ENCODE data around the gene C2CD2L. TPM values are rescaled to one million over a fixed set of nuclear protein-coding genes. Genes with fewer than 3 reads are reported as not detected.

Gene C2CD2L
- total and polyA plus RNA-seq, 2 donors (not counting 3 experiments of a cell fraction or from before 2014, with no cell fraction given) = 9.1 to 10.4 TPM

DNA sequence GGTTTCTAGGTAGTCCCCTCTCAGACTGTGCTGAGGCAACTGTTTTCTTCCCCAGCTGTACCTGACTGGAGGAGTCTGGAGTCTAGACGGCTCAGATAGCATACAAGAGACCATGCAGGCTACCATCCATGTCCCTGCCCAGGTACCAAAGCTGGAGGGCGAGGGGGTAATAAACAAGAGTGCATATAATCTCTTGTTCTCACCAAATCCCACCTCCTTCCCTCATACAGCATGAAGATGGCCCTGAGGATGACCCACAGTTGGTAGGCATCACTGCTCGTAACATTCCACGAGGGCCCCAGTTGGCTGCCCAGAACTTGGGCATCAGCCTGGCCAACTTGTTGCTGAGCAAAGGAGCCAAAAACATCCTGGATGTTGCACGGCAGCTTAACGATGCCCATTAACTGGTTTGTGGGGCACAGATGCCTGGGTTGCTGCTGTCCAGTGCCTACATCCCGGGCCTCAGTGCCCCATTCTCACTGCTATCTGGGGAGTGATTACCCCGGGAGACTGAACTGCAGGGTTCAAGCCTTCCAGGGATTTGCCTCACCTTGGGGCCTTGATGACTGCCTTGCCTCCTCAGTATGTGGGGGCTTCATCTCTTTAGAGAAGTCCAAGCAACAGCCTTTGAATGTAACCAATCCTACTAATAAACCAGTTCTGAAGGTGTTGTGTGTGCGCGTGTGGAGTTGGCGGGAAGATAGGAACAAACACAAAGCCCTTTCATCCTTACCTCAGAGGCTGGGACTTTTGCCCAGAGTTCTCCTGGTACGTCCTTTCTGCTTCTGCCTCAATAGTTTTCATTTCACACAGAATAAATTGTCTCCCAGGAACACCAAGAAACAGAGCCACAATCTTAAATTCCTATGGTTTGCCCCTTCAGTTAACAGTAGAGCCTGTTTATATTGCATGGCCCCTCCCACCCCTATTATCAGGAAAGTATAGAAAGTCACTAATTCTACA, 14.0 kb upstream of the C2CD2L start:
- peak overlapping the region; percentile 70 to 95 (median 90) for H3K4me3 ChIP-seq (replicated peaks in 1 of 3; ENCODE audit: insufficient read depth in 1 of 3, low read depth in 1 of 3, low read length in 3 of 3)
- DNase-seq (ENCODE audit: low read depth, low spot score) = peak; percentile 18
- no peaks in the 10 kb centered on the region for H3K9me1 ChIP-seq (replicated peaks; ENCODE audit: control insufficient read depth, extremely low read depth, insufficient read depth, low read length)
- ChIA-PET POLR2A (interaction anchor here (1.0 to 2.7 kb wide), 3 partner anchors 8 to 245 kb away, joined by 3 to 23 read pairs (median 17); partner anchors contain the start of genes HINFP and HMBS), CTCF (interaction anchor here (1.0 to 2.6 kb wide), 5 partner anchors 8 to 231 kb away, joined by 3 to 16 read pairs (median 7); partner anchors contain the start of gene HMBS)
- no peak for FAIRE-seq
- peak overlapping the region; percentile 84 for H3K9ac ChIP-seq (replicated peaks; ENCODE audit: extremely low read depth, insufficient read depth, low read length)
- peaks cover 2% of the 10 kb centered on the region for H4K20me1 ChIP-seq (replicated peaks; ENCODE audit: control insufficient read depth, extremely low read depth, insufficient read depth, low read length)
- no peaks in the 10 kb centered on the region for H3K27me3 ChIP-seq (ENCODE audit: control insufficient read depth in 2 of 2, insufficient read depth in 2 of 2, low read length in 2 of 2)
- no peak overlapping the region for H2AFZ ChIP-seq (ENCODE audit: low read depth, low read length)
- H3K9me3 ChIP-seq (replicated peaks; ENCODE audit: control insufficient read depth, insufficient read depth, low read length) = no peaks in the 10 kb centered on the region
- H3K4me2 ChIP-seq (ENCODE audit: insufficient read depth, low read length) = peak overlapping the region; percentile 95
- dilution Hi-C loops (cut with MboI; ENCODE audit: extremely low pct_ligation_motif_present, low sequenced_read_pairs) (no loop called here), intact Hi-C loops (cut with micrococcal nuclease) (no loop called here)
- H3K27ac ChIP-seq (ENCODE audit: insufficient read depth, low read depth, low read length) = no peak overlapping the region
- peaks cover 33% of the 10 kb centered on the region for H3K79me2 ChIP-seq (ENCODE audit: control insufficient read depth, insufficient read depth, low read length)
- TF ChIP-seq, protein P1, sequence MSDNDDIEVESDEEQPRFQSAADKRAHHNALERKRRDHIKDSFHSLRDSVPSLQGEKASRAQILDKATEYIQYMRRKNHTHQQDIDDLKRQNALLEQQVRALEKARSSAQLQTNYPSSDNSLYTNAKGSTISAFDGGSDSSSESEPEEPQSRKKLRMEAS (IDR thresholded peaks at IDR 0.05; ENCODE audit: insufficient read depth, insufficient read length) = no peak
- TF ChIP-seq GATA2 (IDR thresholded peaks at IDR 0.05; ENCODE audit: insufficient read depth, insufficient read length, low read depth, low read length) (no peak), FOS (IDR thresholded peaks at IDR 0.05; ENCODE audit: borderline replicate concordance, insufficient read depth, low read length) (no peak), POLR2AphosphoS5 (IDR thresholded peaks at IDR 0.05; ENCODE audit: insufficient read depth, low read depth, low read length) (no peak), POLR2A (IDR thresholded peaks at IDR 0.05; ENCODE audit: low read depth, low read length) (no peak), EZH2 (IDR thresholded peaks at IDR 0.05; ENCODE audit: borderline replicate concordance, low read depth, low read length, severe bottlenecking) (no peak), JUN (IDR thresholded peaks at IDR 0.05; ENCODE audit: borderline replicate concordance, insufficient read depth, insufficient read length, low read depth) (no peak), MYC (IDR thresholded peaks at IDR 0.05; ENCODE audit: low read depth, low read length) (no peak)
- TF ChIP-seq, protein P2, sequence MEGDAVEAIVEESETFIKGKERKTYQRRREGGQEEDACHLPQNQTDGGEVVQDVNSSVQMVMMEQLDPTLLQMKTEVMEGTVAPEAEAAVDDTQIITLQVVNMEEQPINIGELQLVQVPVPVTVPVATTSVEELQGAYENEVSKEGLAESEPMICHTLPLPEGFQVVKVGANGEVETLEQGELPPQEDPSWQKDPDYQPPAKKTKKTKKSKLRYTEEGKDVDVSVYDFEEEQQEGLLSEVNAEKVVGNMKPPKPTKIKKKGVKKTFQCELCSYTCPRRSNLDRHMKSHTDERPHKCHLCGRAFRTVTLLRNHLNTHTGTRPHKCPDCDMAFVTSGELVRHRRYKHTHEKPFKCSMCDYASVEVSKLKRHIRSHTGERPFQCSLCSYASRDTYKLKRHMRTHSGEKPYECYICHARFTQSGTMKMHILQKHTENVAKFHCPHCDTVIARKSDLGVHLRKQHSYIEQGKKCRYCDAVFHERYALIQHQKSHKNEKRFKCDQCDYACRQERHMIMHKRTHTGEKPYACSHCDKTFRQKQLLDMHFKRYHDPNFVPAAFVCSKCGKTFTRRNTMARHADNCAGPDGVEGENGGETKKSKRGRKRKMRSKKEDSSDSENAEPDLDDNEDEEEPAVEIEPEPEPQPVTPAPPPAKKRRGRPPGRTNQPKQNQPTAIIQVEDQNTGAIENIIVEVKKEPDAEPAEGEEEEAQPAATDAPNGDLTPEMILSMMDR (IDR thresholded peaks at IDR 0.05; ENCODE audit: extremely low read depth in 1 of 2, insufficient read depth in 1 of 2, low read depth in 1 of 2, low read length in 2 of 2) = no peak
- H3K36me3 ChIP-seq (ENCODE audit: control insufficient read depth in 2 of 2, extremely low read depth in 1 of 2, insufficient read depth in 2 of 2, low read length in 2 of 2) = peaks cover 10 to 19% of the 10 kb centered on the region in 2 experiments
- BruUV-seq (replicated peaks) = no TSS peak
- H3K4me1 ChIP-seq (ENCODE audit: control insufficient read depth, extremely low read depth, insufficient read depth, low read length) = peaks cover 22% of the 10 kb centered on the region
